Omental fat pad (tissue), 4 donors: ENCODE data around the gene CDC73. TPM values are rescaled to one million over a fixed set of nuclear protein-coding genes. Genes with fewer than 3 reads are reported as not detected.

Source experiments
- ATAC-seq: fragments of 150-250 bp; one replicate; pipeline ENCODE4 v1.9.1; 2016; ENCODE audit warnings: mild to moderate bottlenecking, moderate library complexity; ENCODE audit not compliant: low FRiP score
- DNase-seq: peaks from one replicate; pipeline ENCODE4 v3.0.0-alpha.2; 2019; ENCODE audit warnings: low spot score
- CTCF ChIP-seq, 3 donors: fragments of 450-650 bp; IDR thresholded peaks; one replicate each; pipeline ENCODE4 v1.5.1; 2016 to 2017; ENCODE audit warnings: antibody characterized with exemption in 3 of 3, mild to moderate bottlenecking in 3 of 3, moderate library complexity in 2 of 3
- total RNA-seq, 4 donors: library from RNA; depleted of rRNA; stranded (reverse); fragments of >200 nt; gene quantifications; one replicate each; pipeline ENCODE4 v1.1.0, GENCODE V29; 2016

Gene CDC73
- total RNA-seq, 4 donors from 2014 or later: 34.0 to 50.2 (median 39.7) TPM

- TF ChIP-seq CTCF (IDR thresholded peaks at IDR 0.05): no peak
- no peak for DNase-seq
- no peak for ATAC-seq
Observed at GRCh38 chr1:193087893-193088292, 33.9 kb upstream of the CDC73 start.

DNA sequence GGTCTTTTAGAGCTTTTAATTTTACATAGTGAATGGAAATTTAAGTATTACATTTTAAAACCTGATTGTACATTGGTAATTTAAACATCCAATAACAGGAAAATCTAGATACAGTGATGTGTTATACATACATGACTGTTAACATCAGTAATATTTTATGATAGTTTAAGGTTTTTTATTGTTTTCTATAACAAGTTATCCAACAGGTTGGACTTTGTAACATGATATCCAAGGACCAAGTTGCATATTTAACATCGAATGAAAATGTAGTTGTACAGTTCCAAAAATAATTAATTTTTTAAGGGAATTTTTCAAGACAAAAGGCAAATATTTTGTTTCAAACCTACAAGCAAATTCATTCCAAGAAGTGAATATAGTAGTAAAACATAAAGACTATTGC, 31.0 kb upstream of the CDC73 start:
- ATAC-seq (no peak), DNase-seq (no peak)
- TF ChIP-seq CTCF (IDR thresholded peaks at IDR 0.05): no peak

GRCh38 chr1:193094112-193094511, 27.7 kb upstream of the CDC73 start:
- DNase-seq (no peak), ATAC-seq (no peak)
- no peak for TF ChIP-seq CTCF (IDR thresholded peaks at IDR 0.05)

DNA sequence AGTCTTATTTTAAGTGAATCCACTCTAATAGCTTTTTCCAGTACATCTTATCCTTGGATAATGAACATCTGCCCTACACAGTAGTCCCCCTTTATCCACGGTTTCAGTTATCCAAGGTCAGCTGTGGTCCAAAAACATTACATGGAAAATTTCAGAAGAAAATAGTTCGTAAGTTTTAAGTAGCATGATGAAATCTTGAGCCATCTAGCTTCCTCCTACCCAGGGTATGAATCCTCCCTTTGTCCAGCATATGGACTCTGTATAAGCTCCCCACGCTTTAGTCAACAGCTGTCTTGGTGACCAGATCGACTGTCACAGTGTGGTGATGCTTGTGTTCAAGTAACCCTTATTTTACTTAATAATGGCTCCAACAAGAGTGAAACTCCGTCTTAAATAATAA, 19.2 kb upstream of the CDC73 start:
- no peak for DNase-seq
- ATAC-seq: no peak
- no peak for TF ChIP-seq CTCF (IDR thresholded peaks at IDR 0.05)

GRCh38 chr1:193103759-193104501, 17.9 kb upstream of the CDC73 start:
- TF ChIP-seq CTCF (IDR thresholded peaks at IDR 0.05): no peak

GRCh38 chr1:193104502-193104906, 17.3 kb upstream of the CDC73 start:
- ATAC-seq (peak; percentile 49), DNase-seq (no peak)
- TF ChIP-seq CTCF (IDR thresholded peaks at IDR 0.05): no peak

More at GRCh38 chr1:193103759-193104501, 17.9 kb upstream of the CDC73 start:
- DNase-seq (no peak), ATAC-seq (no peak)
